ENCODE data around the gene BOLA2. TPM values are rescaled to one million over a fixed set of nuclear protein-coding genes. Genes with fewer than 3 reads are reported as not detected.
"Not testable (repeated sequence)": the region's sequence is repeated elsewhere in the genome, so short reads cannot be mapped to it uniquely, and the experiment has no call there.

The BOLA2 gene
- total and polyA plus RNA-seq, 2 of the 13 experiments (the other 11 are each of a cell fraction or from before 2014, with no cell fraction given): 15.3 to 18.4 TPM

GRCh38 chr16:29453754-29454153 is 397 bp downstream of the BOLA2 start:
- peak; percentile 63 for FAIRE-seq
- intact Hi-C loops (cut with micrococcal nuclease; ENCODE audit: unreplicated experiment); CTCF ChIA-PET (ENCODE audit: low intra/inter-chr PET ratio, low total read pairs); POLR2A ChIA-PET; BruUV-seq (replicated peaks); H4K20me1 ChIP-seq (ENCODE audit: insufficient read depth, low read length); H3K9ac ChIP-seq (ENCODE audit: insufficient read depth, low read depth, low read length); H2AFZ ChIP-seq (ENCODE audit: low read length); H3K27ac ChIP-seq (ENCODE audit: extremely low read length, insufficient read depth, low read length); H3K9me3 ChIP-seq (ENCODE audit: low read length); DNase-seq (ENCODE audit: low spot score); H3K36me3 ChIP-seq (replicated peaks in 1 of 2; ENCODE audit: control insufficient read depth in 1 of 2, insufficient read depth in 2 of 2, low read length in 2 of 2); H3K79me2 ChIP-seq (ENCODE audit: insufficient read depth, low read length); H3K4me3 ChIP-seq (replicated peaks in 1 of 3; ENCODE audit: insufficient read depth in 1 of 3, low read depth in 2 of 3, low read length in 3 of 3); H3K4me1 ChIP-seq (ENCODE audit: insufficient read depth, low read length); H3K27me3 ChIP-seq (ENCODE audit: control insufficient read depth in 1 of 2, insufficient read depth in 2 of 2, low read length in 2 of 2); H3K4me2 ChIP-seq (ENCODE audit: low read depth, low read length); in situ Hi-C loops (cut with HindIII; ENCODE audit: extremely low pct_ligation_motif_present, low pct_unique_long_range_greater_than_20kb): not testable (repeated sequence)
- WGBS (ENCODE audit: low lambda C conversion rate): no CpG with 5 or more reads among the region's 21 CpGs
- peak; percentile 47 for ATAC-seq

GRCh38 chr16:29425390-29425789 is 28.8 kb downstream of the BOLA2 start:
- in situ Hi-C loops (cut with HindIII; ENCODE audit: extremely low pct_ligation_motif_present, low pct_unique_long_range_greater_than_20kb); H3K27ac ChIP-seq (ENCODE audit: extremely low read length, insufficient read depth, low read length); H3K36me3 ChIP-seq (replicated peaks in 1 of 2; ENCODE audit: control insufficient read depth in 1 of 2, insufficient read depth in 2 of 2, low read length in 2 of 2); H3K27me3 ChIP-seq (ENCODE audit: control insufficient read depth in 1 of 2, insufficient read depth in 2 of 2, low read length in 2 of 2); CTCF ChIA-PET (ENCODE audit: low intra/inter-chr PET ratio, low total read pairs); H4K20me1 ChIP-seq (ENCODE audit: insufficient read depth, low read length); ATAC-seq; H3K4me2 ChIP-seq (ENCODE audit: low read depth, low read length); H2AFZ ChIP-seq (ENCODE audit: low read length); H3K4me3 ChIP-seq (replicated peaks in 1 of 3; ENCODE audit: insufficient read depth in 1 of 3, low read depth in 2 of 3, low read length in 3 of 3); H3K79me2 ChIP-seq (ENCODE audit: insufficient read depth, low read length); POLR2A ChIA-PET; intact Hi-C loops (cut with micrococcal nuclease; ENCODE audit: unreplicated experiment); FAIRE-seq; H3K9ac ChIP-seq (ENCODE audit: insufficient read depth, low read depth, low read length); DNase-seq (ENCODE audit: low spot score); H3K9me3 ChIP-seq (ENCODE audit: low read length); BruUV-seq (replicated peaks): not testable (repeated sequence)
- 96% methylated on average over 3 of the region's 3 CpGs for WGBS (ENCODE audit: low lambda C conversion rate)
- TF ChIP-seq MAFK (conservative IDR thresholded peaks at IDR 0.05 in 1 of 2, IDR thresholded peaks at IDR 0.05 in 1 of 2; ENCODE audit: low read length in 2 of 2): peak; percentile 33 to 78; a peak in 3 of 4 replicates
- peak; percentile 64 for TF ChIP-seq MAFF (IDR thresholded peaks at IDR 0.05; ENCODE audit: low read depth, low read length)
- H3K4me1 ChIP-seq (ENCODE audit: insufficient read depth, low read length): peaks cover 15% of the 10 kb centered on the region

- BruUV-seq (replicated peaks); ATAC-seq; in situ Hi-C loops (cut with HindIII; ENCODE audit: extremely low pct_ligation_motif_present, low pct_unique_long_range_greater_than_20kb); intact Hi-C loops (cut with micrococcal nuclease; ENCODE audit: unreplicated experiment); CTCF ChIA-PET (ENCODE audit: low intra/inter-chr PET ratio, low total read pairs); H3K9me3 ChIP-seq (ENCODE audit: low read length); H3K27ac ChIP-seq (ENCODE audit: extremely low read length, insufficient read depth, low read length); H4K20me1 ChIP-seq (ENCODE audit: insufficient read depth, low read length); H3K79me2 ChIP-seq (ENCODE audit: insufficient read depth, low read length); H3K36me3 ChIP-seq (replicated peaks in 1 of 2; ENCODE audit: control insufficient read depth in 1 of 2, insufficient read depth in 2 of 2, low read length in 2 of 2); H3K4me2 ChIP-seq (ENCODE audit: low read depth, low read length); FAIRE-seq; DNase-seq (ENCODE audit: low spot score); POLR2A ChIA-PET; H3K9ac ChIP-seq (ENCODE audit: insufficient read depth, low read depth, low read length); H3K27me3 ChIP-seq (ENCODE audit: control insufficient read depth in 1 of 2, insufficient read depth in 2 of 2, low read length in 2 of 2); H3K4me3 ChIP-seq (replicated peaks in 1 of 3; ENCODE audit: insufficient read depth in 1 of 3, low read depth in 2 of 3, low read length in 3 of 3); H2AFZ ChIP-seq (ENCODE audit: low read length): not testable (repeated sequence)
- TF ChIP-seq MAFK (conservative IDR thresholded peaks at IDR 0.05 in 1 of 2, IDR thresholded peaks at IDR 0.05 in 1 of 2; ENCODE audit: low read length in 2 of 2) (peak; percentile 81 to 85), MAFF (IDR thresholded peaks at IDR 0.05; ENCODE audit: low read depth, low read length) (peak; percentile 83)
- WGBS (ENCODE audit: low lambda C conversion rate): 100% methylated on average over 2 of the region's 2 CpGs
- peaks cover 11% of the 10 kb centered on the region for H3K4me1 ChIP-seq (ENCODE audit: insufficient read depth, low read length)
Observed at GRCh38 chr16:29423587-29423986, 30.6 kb downstream of the BOLA2 start.

GRCh38 chr16:29405249-29405648 is 48.9 kb downstream of the BOLA2 start:
- FAIRE-seq; ATAC-seq; H3K9ac ChIP-seq (ENCODE audit: insufficient read depth, low read depth, low read length); H3K79me2 ChIP-seq (ENCODE audit: insufficient read depth, low read length); H3K4me3 ChIP-seq (replicated peaks in 1 of 3; ENCODE audit: insufficient read depth in 1 of 3, low read depth in 2 of 3, low read length in 3 of 3); H3K9me3 ChIP-seq (ENCODE audit: low read length); in situ Hi-C loops (cut with HindIII; ENCODE audit: extremely low pct_ligation_motif_present, low pct_unique_long_range_greater_than_20kb); H3K36me3 ChIP-seq (replicated peaks in 1 of 2; ENCODE audit: control insufficient read depth in 1 of 2, insufficient read depth in 2 of 2, low read length in 2 of 2); DNase-seq (ENCODE audit: low spot score); H4K20me1 ChIP-seq (ENCODE audit: insufficient read depth, low read length); H2AFZ ChIP-seq (ENCODE audit: low read length); CTCF ChIA-PET (ENCODE audit: low intra/inter-chr PET ratio, low total read pairs); H3K27ac ChIP-seq (ENCODE audit: extremely low read length, insufficient read depth, low read length); H3K4me1 ChIP-seq (ENCODE audit: insufficient read depth, low read length); POLR2A ChIA-PET; intact Hi-C loops (cut with micrococcal nuclease; ENCODE audit: unreplicated experiment); H3K4me2 ChIP-seq (ENCODE audit: low read depth, low read length); H3K27me3 ChIP-seq (ENCODE audit: control insufficient read depth in 1 of 2, insufficient read depth in 2 of 2, low read length in 2 of 2); BruUV-seq (replicated peaks): not testable (repeated sequence)
- 86% methylated on average over 7 of the region's 7 CpGs for WGBS (ENCODE audit: low lambda C conversion rate)

All from HepG2 (cell line).